Panc1 (cell line): ENCODE results near the gene AFDN. TPM values are rescaled to one million over a fixed set of nuclear protein-coding genes. Genes with fewer than 3 reads are reported as not detected.

Experiments
- ATAC-seq: fragments of 200-7000 bp; cut with Tn5 transposase; 2 replicates; pipeline ENCODE4 v1.9.1; 2020; ENCODE audit warnings: mild to moderate bottlenecking, moderate library complexity
- BruUV-seq: library from RNA; stranded (reverse); fragments of 400-500 nt; replicated peaks from 2 replicates; lab custom pipeline; 2021; lab: Mats Ljungman, UMichigan
- CTCF ChIA-PET: fragments of 300-600 bp; sonication (Branson Sonifier 250); formaldehyde crosslinking; loops from one replicate; lab custom pipeline; 2022; ENCODE audit warnings: antibody characterized with exemption; lab: Charles Lee
- POLR2A ChIA-PET: fragments of 300-600 bp; sonication (Branson Sonifier 250); formaldehyde crosslinking; loops from one replicate; lab custom pipeline; 2022; ENCODE audit warnings: antibody characterized with exemption; lab: Charles Lee
- DNase-seq: peaks from one replicate; pipeline ENCODE4 v3.0.0-alpha.2; 2010; ENCODE audit warnings: low read depth, low spot score
- H3K27ac ChIP-seq: 2 replicates; pipeline ENCODE4 v1.5.1; 2011; ENCODE audit warnings: mild to moderate bottlenecking, low read length, inconsistent platforms
- H3K27me3 ChIP-seq: fragments of 200-500 bp; sonication (Bioruptor generic); 2 replicates; pipeline ENCODE4 v1.6.0; 2014; ENCODE audit warnings: low read length, inconsistent platforms; ENCODE audit not compliant: control insufficient read depth, insufficient read depth
- H3K36me3 ChIP-seq: fragments of 200-500 bp; sonication (Bioruptor generic); 2 replicates; pipeline ENCODE4 v1.5.1; 2014; ENCODE audit warnings: inconsistent platforms, mild to moderate bottlenecking, low read length, moderate library complexity; ENCODE audit not compliant: control insufficient read depth, insufficient read depth
- H3K4me1 ChIP-seq: 2 replicates; pipeline ENCODE4 v1.5.1; 2011; ENCODE audit warnings: inconsistent platforms, mild to moderate bottlenecking, low read length, moderate library complexity; ENCODE audit not compliant: control insufficient read depth, insufficient read depth
- H3K4me3 ChIP-seq, 2 experiments: 2 replicates each; pipeline ENCODE4 v1.5.1; 2011 to 2012; ENCODE audit warnings: low read depth in 2 of 2, low read length in 2 of 2, mild to moderate bottlenecking in 2 of 2, inconsistent platforms in 1 of 2, moderate library complexity in 1 of 2
- H3K9me3 ChIP-seq: fragments of 200-500 bp; sonication (Bioruptor generic); 2 replicates; pipeline ENCODE4 v1.5.1; 2014; ENCODE audit warnings: low read depth, mild to moderate bottlenecking, inconsistent platforms, low read length, moderate library complexity; ENCODE audit not compliant: control insufficient read depth, insufficient read depth
- CTCF ChIP-seq: fragments of 450-650 bp; IDR thresholded peaks from 2 replicates; pipeline ENCODE4 v1.5.1; 2017; ENCODE audit warnings: mild to moderate bottlenecking
- POLR2AphosphoS5 ChIP-seq: IDR thresholded peaks from 2 replicates; pipeline ENCODE4 v1.6.1; 2012; ENCODE audit warnings: mild to moderate bottlenecking, low read depth, low read length, moderate library complexity
- REST ChIP-seq, 2 experiments: IDR thresholded peaks; 2 replicates each; pipeline ENCODE4 v1.6.1; 2011 to 2012; ENCODE audit warnings: low read depth in 2 of 2, control low read depth in 1 of 2, low read length in 1 of 2, mild to moderate bottlenecking in 1 of 2, moderate library complexity in 1 of 2; ENCODE audit not compliant: insufficient read depth in 1 of 2
- SIN3A ChIP-seq: IDR thresholded peaks from 2 replicates; pipeline ENCODE4 v1.6.1; 2012; ENCODE audit warnings: low read depth, mild to moderate bottlenecking, low read length, moderate library complexity, borderline replicate concordance; ENCODE audit not compliant: insufficient read depth
- TCF7L2 ChIP-seq: IDR thresholded peaks from 2 replicates; pipeline ENCODE4 v1.6.1; 2011; ENCODE audit warnings: mild to moderate bottlenecking, low read depth, low read length, inconsistent platforms
- in situ Hi-C: cut with HindIII; loops from 2 replicates; pipeline ENCODE4 v1.10.0; 2016; ENCODE audit warnings: low sequenced_read_pairs, low pct_unique_long_range_greater_than_20kb
- intact Hi-C: fragments of 100-400 bp; cut with micrococcal nuclease; formaldehyde crosslinking; loops from one replicate; pipeline ENCODE4 v1.10.0; 2022; ENCODE audit not compliant: unreplicated experiment
- total RNA-seq: library from RNA; stranded (reverse); gene quantifications from one replicate; pipeline ENCODE4 v1.2.1, GENCODE V29; 2021; ENCODE audit not compliant: unreplicated experiment

The AFDN gene
- total RNA-seq, 1 experiment from 2014 or later, result 143 TPM

- peak overlapping the region in 1 of 2 experiments; percentile 24; a peak in 1 of 4 replicates for H3K4me3 ChIP-seq
- BruUV-seq, result no TSS peak
- H3K9me3 ChIP-seq, result no peaks in the 10 kb centered on the region
- no peaks in the 10 kb centered on the region for H3K27me3 ChIP-seq
- ATAC-seq (0 out of 2 replicates have a peak, but pooled peaks have one; percentile 47), DNase-seq (no peak)
- peaks cover 22% of the 10 kb centered on the region for H3K4me1 ChIP-seq
- H3K36me3 ChIP-seq, result no peaks in the 10 kb centered on the region
- CTCF ChIA-PET, result no interaction called here
- POLR2A ChIA-PET, result no interaction called here
- no peak for TF ChIP-seq TCF7L2
- in situ Hi-C loops (no loop called here), intact Hi-C loops (no loop called here)
- H3K27ac ChIP-seq, result 0 out of 2 replicates have a peak overlapping the region, but pooled peaks have one; percentile 1
These were observed 169.9 kb downstream of the AFDN start for GRCh38 chr6:167996424-167997199.

GRCh38 chr6:167997642-167998041, 170.9 kb downstream of the AFDN start, which contains the start of gene KIF25:
Gene KIF25 (plus strand): TSS chr6:167997671. CDS start chr6:168029586, 31,915 bp downstream.
- Histone ChIP-seq H3K27me3 (no peaks in the 10 kb centered on the region), H3K4me3 (peak within 1 kb of the TSS in 1 of 2 experiments; percentile 24; a peak in 1 of 4 replicates), H3K27ac (peak within 1 kb of the TSS; percentile 3; the same call in 1 of the 2 replicates), H3K36me3 (no peaks in the 10 kb centered on the region), H3K4me1 (peaks cover 22% of the 10 kb centered on the region), H3K9me3 (no peaks in the 10 kb centered on the region)
- intact Hi-C loops, result no loop called here
- in situ Hi-C loops, result no loop called here
- ATAC-seq, result no peak
- BruUV-seq, result no TSS peak
- TF ChIP-seq TCF7L2 (no peak), POLR2AphosphoS5 (no peak), CTCF (no peak), SIN3A (no peak), REST (IDR thresholded peaks at IDR 0.05; ENCODE audit: insufficient read depth in 1 of 2, low read depth in 2 of 2, low read length in 1 of 2) (no peak)
- POLR2A ChIA-PET, result no interaction called here
- DNase-seq, result no peak
- CTCF ChIA-PET, result interaction anchor here (0.6 kb wide), 1 partner anchor 34 kb away, joined by 3 read pairs; no protein-coding TSS in a partner anchor

- no peak for TF ChIP-seq SIN3A
- no peak for TF ChIP-seq POLR2AphosphoS5
- TF ChIP-seq CTCF, result no peak
- no peak for TF ChIP-seq TCF7L2
- no peak for TF ChIP-seq REST (IDR thresholded peaks at IDR 0.05; ENCODE audit: insufficient read depth in 1 of 2, low read depth in 2 of 2, low read length in 1 of 2)
- ChIA-PET POLR2A (no interaction called here), CTCF (interaction anchor here (0.6 kb wide), 2 partner anchors 19 to 35 kb away, joined by 3 read pairs; no protein-coding TSS in a partner anchor)
- peaks cover 22% of the 10 kb centered on the region for H3K4me1 ChIP-seq
- no TSS peak for BruUV-seq
- no peaks in the 10 kb centered on the region for H3K9me3 ChIP-seq
- H3K27me3 ChIP-seq, result no peaks in the 10 kb centered on the region
- no peaks in the 10 kb centered on the region for H3K36me3 ChIP-seq
- intact Hi-C loops (no loop called here), in situ Hi-C loops (no loop called here)
- H3K4me3 ChIP-seq, result no peak overlapping the region
- no peak for DNase-seq
- H3K27ac ChIP-seq, result peak overlapping the region; percentile 3; the same call in 1 of the 2 replicates
- no peak for ATAC-seq
These were observed 171.5 kb downstream of the AFDN start for GRCh38 chr6:167998215-167998614.
